Measurements from ENCODE around the gene CCDC68.
"Not testable (repeated sequence)": the region's sequence is repeated elsewhere in the genome, so short reads cannot be mapped to it uniquely, and the experiment has no call there.

CCDC68 gene

GRCh38 chr18:54871231-54871630 lies 88.0 kb downstream of the CCDC68 start:
- no peak for DNase-seq

GRCh38 chr18:54867131-54867530 lies 92.1 kb downstream of the CCDC68 start:
- no peak for DNase-seq

GRCh38 chr18:54860941-54861340 lies 98.3 kb downstream of the CCDC68 start:
- DNase-seq: no peak

GRCh38 chr18:54859667-54860421 lies 99.4 kb downstream of the CCDC68 start:
- DNase-seq: no peak

GRCh38 chr18:54857499-54857898 lies 101.8 kb downstream of the CCDC68 start:
- no peak for DNase-seq

- DNase-seq: no peak
Observed at GRCh38 chr18:54856105-54856646, 103.1 kb downstream of the CCDC68 start.

- DNase-seq: not testable (repeated sequence)
Observed at GRCh38 chr18:54855050-54855449, 104.2 kb downstream of the CCDC68 start.

- DNase-seq: no peak
Observed at GRCh38 chr18:54852780-54853675, 106.2 kb downstream of the CCDC68 start.

All from NCI-H1092 (cell line).